NCI-H1436 treated with DMSO at 0.1 percent for 48 hours (cell line): Measurements from ENCODE around the gene BGLAP.

Experiments
- DNase-seq: peaks from one replicate; lab custom pipeline; 2025; lab: John Stamatoyannopoulos, UW

The BGLAP gene

GRCh38 chr1:156291226-156292061 lies 49.5 kb downstream of the BGLAP start:
- DNase-seq, result no peak
